ENCODE measurements around the gene PAXX. TPM values are rescaled to one million over a fixed set of nuclear protein-coding genes. Genes with fewer than 3 reads are reported as not detected.

Gene PAXX
- polyA plus RNA-seq, 1 donor from 2014 or later, result 276 TPM

- Histone ChIP-seq H3K79me2 (replicated peaks; ENCODE audit: insufficient read depth, low read length) (no peaks in the 10 kb centered on the region), H3K9me3 (ENCODE audit: low read length) (no peaks in the 10 kb centered on the region), H3K27me3 (ENCODE audit: insufficient read depth, low read depth, low read length) (peaks cover 11% of the 10 kb centered on the region), H3F3A (ENCODE audit: insufficient read depth, low read length, poor library complexity, severe bottlenecking) (no peaks in the 10 kb centered on the region), H3K27ac (ENCODE audit: low read length) (no peak overlapping the region), H4K20me1 (ENCODE audit: insufficient read depth) (no peaks in the 10 kb centered on the region), H3K4me2 (ENCODE audit: low read length) (no peak overlapping the region), H3K9me2 (ENCODE audit: insufficient read depth, low read length) (no peaks in the 10 kb centered on the region), H3K36me3 (ENCODE audit: insufficient read depth, low read length) (no peaks in the 10 kb centered on the region), H3K4me3 (ENCODE audit: low read length) (no peak overlapping the region), H3K9ac (ENCODE audit: low read length) (no peak overlapping the region), H2AFZ (ENCODE audit: low read depth, low read length) (no peak overlapping the region)
- TF ChIP-seq EP300 (conservative IDR thresholded peaks at IDR 0.05; ENCODE audit: poor library complexity, severe bottlenecking) (no peak), POLR2AphosphoS5 (IDR thresholded peaks at IDR 0.05) (no peak), CTCF (IDR thresholded peaks at IDR 0.05; ENCODE audit: poor library complexity, severe bottlenecking) (no peak), RAD21 (conservative IDR thresholded peaks at IDR 0.05) (no peak), EZH2 (IDR thresholded peaks at IDR 0.05; ENCODE audit: borderline replicate concordance, insufficient read depth, low read length, poor library complexity, severe bottlenecking) (no peak), TAF1 (IDR thresholded peaks at IDR 0.05; ENCODE audit: low read depth) (no peak), MXI1 (conservative IDR thresholded peaks at IDR 0.05; ENCODE audit: poor library complexity, severe bottlenecking) (no peak), REST (IDR thresholded peaks at IDR 0.05; ENCODE audit: borderline replicate concordance) (no peak), SMC3 (conservative IDR thresholded peaks at IDR 0.05; ENCODE audit: poor library complexity) (no peak)
These were observed 17.2 kb upstream of the PAXX start for GRCh38 chr9:136974817-136975535.

GRCh38 chr9:136975644-136976043 is 16.6 kb upstream of the PAXX start:
- no peaks in the 10 kb centered on the region for H3F3A ChIP-seq (ENCODE audit: insufficient read depth, low read length, poor library complexity, severe bottlenecking)
- no peaks in the 10 kb centered on the region for H3K9me2 ChIP-seq (ENCODE audit: insufficient read depth, low read length)
- no peak overlapping the region for H2AFZ ChIP-seq (ENCODE audit: low read depth, low read length)
- no peak overlapping the region for H3K4me2 ChIP-seq (ENCODE audit: low read length)
- no peak overlapping the region for H3K9ac ChIP-seq (ENCODE audit: low read length)
- H3K36me3 ChIP-seq (ENCODE audit: insufficient read depth, low read length), result no peaks in the 10 kb centered on the region
- H3K79me2 ChIP-seq (replicated peaks; ENCODE audit: insufficient read depth, low read length), result no peaks in the 10 kb centered on the region
- H3K27me3 ChIP-seq (ENCODE audit: insufficient read depth, low read depth, low read length), result peaks cover 11% of the 10 kb centered on the region
- H4K20me1 ChIP-seq (ENCODE audit: insufficient read depth), result no peaks in the 10 kb centered on the region
- TF ChIP-seq CTCF (IDR thresholded peaks at IDR 0.05; ENCODE audit: poor library complexity, severe bottlenecking) (no peak), TAF1 (IDR thresholded peaks at IDR 0.05; ENCODE audit: low read depth) (no peak), SMC3 (conservative IDR thresholded peaks at IDR 0.05; ENCODE audit: poor library complexity) (no peak), REST (IDR thresholded peaks at IDR 0.05; ENCODE audit: borderline replicate concordance) (no peak), RAD21 (conservative IDR thresholded peaks at IDR 0.05) (no peak), EZH2 (IDR thresholded peaks at IDR 0.05; ENCODE audit: borderline replicate concordance, insufficient read depth, low read length, poor library complexity, severe bottlenecking) (no peak), MXI1 (conservative IDR thresholded peaks at IDR 0.05; ENCODE audit: poor library complexity, severe bottlenecking) (no peak), EP300 (conservative IDR thresholded peaks at IDR 0.05; ENCODE audit: poor library complexity, severe bottlenecking) (no peak), POLR2AphosphoS5 (IDR thresholded peaks at IDR 0.05) (no peak)
- no peaks in the 10 kb centered on the region for H3K9me3 ChIP-seq (ENCODE audit: low read length)
- no peak overlapping the region for H3K27ac ChIP-seq (ENCODE audit: low read length)
- H3K4me3 ChIP-seq (ENCODE audit: low read length), result no peak overlapping the region

Measured in neural cell (in vitro differentiated cells).